ENCODE measurements around the gene TRAF2. TPM values are rescaled to one million over a fixed set of nuclear protein-coding genes. Genes with fewer than 3 reads are reported as not detected.

The TRAF2 gene
- total and polyA plus RNA-seq, 5 experiments from 2014 or later: 7.9 to 34.4 (median 24.4) TPM

- DNase-seq (peak in 1 of 10 donors; percentile 43), ATAC-seq (no peak)
- peaks cover 3 to 21% (median 9%) of the 10 kb centered on the region in 4 donors for H3K4me1 Mint-ChIP-seq
- no peaks in the 10 kb centered on the region for H3K9me3 Mint-ChIP-seq
- no peak overlapping the region for H3K27ac Mint-ChIP-seq
- no peaks in the 10 kb centered on the region for H3K27me3 Mint-ChIP-seq
- H3K4me3 Mint-ChIP-seq: no peak overlapping the region
- POLR2A ChIA-PET: no interaction called here
- peaks cover 0 to 23% (median 2%) of the 10 kb centered on the region in 3 donors for H3K36me3 Mint-ChIP-seq
Observed at GRCh38 chr9:136939996-136940525, 53.7 kb downstream of the TRAF2 start.

- H3K9me3 Mint-ChIP-seq: no peaks in the 10 kb centered on the region
- DNase-seq (peak in 1 of 10 donors; percentile 59), ATAC-seq (no peak)
- H3K36me3 Mint-ChIP-seq: peaks cover 0 to 23% (median 2%) of the 10 kb centered on the region in 3 donors
- H3K4me3 Mint-ChIP-seq: no peak overlapping the region
- peaks cover 3 to 21% (median 9%) of the 10 kb centered on the region in 4 donors for H3K4me1 Mint-ChIP-seq
- H3K27me3 Mint-ChIP-seq: no peaks in the 10 kb centered on the region
- POLR2A ChIA-PET: no interaction called here
- no peak overlapping the region for H3K27ac Mint-ChIP-seq
Observed at GRCh38 chr9:136940526-136941230, 54.4 kb downstream of the TRAF2 start.

GRCh38 chr9:136941231-136942111 is 55.2 kb downstream of the TRAF2 start:
- peak overlapping the region in 1 of 10 donors; percentile 34 for H3K27ac Mint-ChIP-seq
- H3K36me3 Mint-ChIP-seq: peaks cover 0 to 23% (median 2%) of the 10 kb centered on the region in 3 donors
- H3K27me3 Mint-ChIP-seq: no peaks in the 10 kb centered on the region
- peak overlapping the region in 3 of 10 donors; percentile 24 to 29 (median 29) for H3K4me3 Mint-ChIP-seq
- H3K9me3 Mint-ChIP-seq: no peaks in the 10 kb centered on the region
- H3K4me1 Mint-ChIP-seq: peaks cover 3 to 20% (median 9%) of the 10 kb centered on the region in 4 donors
- DNase-seq (peak in 1 of 10 donors; percentile 63), ATAC-seq (no peak)
- POLR2A ChIA-PET: no interaction called here

- ATAC-seq (no peak), DNase-seq (peak in 1 of 10 donors; percentile 60)
- Mint-ChIP-seq H3K27me3 (no peaks in the 10 kb centered on the region), H3K4me1 (peaks cover 5 to 20% (median 9%) of the 10 kb centered on the region in 4 donors), H3K9me3 (no peaks in the 10 kb centered on the region), H3K36me3 (peaks cover 0 to 23% (median 2%) of the 10 kb centered on the region in 3 donors), H3K27ac (no peak overlapping the region), H3K4me3 (peak overlapping the region in 8 of 10 donors; percentile 39 to 74 (median 58))
- POLR2A ChIA-PET: interaction anchor here (2.1 to 9.5 kb wide), 2 partner anchors 52 to 141 kb away, joined by 7 to 113 read pairs; partner anchors contain the start of genes CLIC3 and PAXX
Observed at GRCh38 chr9:136942112-136942880, 56.0 kb downstream of the TRAF2 start.

GRCh38 chr9:136942881-136943230 is 56.5 kb downstream of the TRAF2 start:
- ATAC-seq (no peak), DNase-seq (no peak)
- POLR2A ChIA-PET: interaction anchor here (1.2 to 9.5 kb wide), 4 partner anchors 52 to 298 kb away, joined by 3 to 113 read pairs (median 6); partner anchors contain the start of genes CLIC3, PAXX and TMEM141
- no peaks in the 10 kb centered on the region for H3K27me3 Mint-ChIP-seq
- H3K27ac Mint-ChIP-seq: no peak overlapping the region
- peaks cover 0 to 23% (median 2%) of the 10 kb centered on the region in 3 donors for H3K36me3 Mint-ChIP-seq
- no peaks in the 10 kb centered on the region for H3K9me3 Mint-ChIP-seq
- H3K4me1 Mint-ChIP-seq: peaks cover 5 to 20% (median 9%) of the 10 kb centered on the region in 4 donors
- peak overlapping the region in 6 of 10 donors; percentile 26 to 76 (median 55) for H3K4me3 Mint-ChIP-seq

GRCh38 chr9:136943291-136944211 is 57.2 kb downstream of the TRAF2 start:
- Mint-ChIP-seq H3K36me3 (peaks cover 0 to 20% (median 2%) of the 10 kb centered on the region in 3 donors), H3K9me3 (no peaks in the 10 kb centered on the region), H3K27me3 (no peaks in the 10 kb centered on the region), H3K4me1 (peaks cover 5 to 25% (median 11%) of the 10 kb centered on the region in 4 donors), H3K27ac (peak overlapping the region in 9 of 10 donors; percentile 22 to 87 (median 75)), H3K4me3 (peak overlapping the region; percentile 72 to 89 (median 81))
- POLR2A ChIA-PET: interaction anchor here (0.7 to 9.5 kb wide), 14 partner anchors 51 to 405 kb away, joined by 3 to 113 read pairs (median 3); partner anchors contain the start of genes CLIC3, EDF1, PAXX and RABL6
- ATAC-seq (peak in 1 of 2 donors; percentile 20), DNase-seq (peak in 3 of 10 donors; percentile 20 to 64 (median 32))

GRCh38 chr9:136944212-136944518 is 57.8 kb downstream of the TRAF2 start:
- peaks cover 5 to 29% (median 14%) of the 10 kb centered on the region in 4 donors for H3K4me1 Mint-ChIP-seq
- ATAC-seq (peak; percentile 35 to 58), DNase-seq (no peak)
- peak overlapping the region in 1 of 10 donors; percentile 22 for H3K27ac Mint-ChIP-seq
- H3K9me3 Mint-ChIP-seq: no peaks in the 10 kb centered on the region
- peak overlapping the region in 6 of 10 donors; percentile 72 to 89 (median 81) for H3K4me3 Mint-ChIP-seq
- H3K36me3 Mint-ChIP-seq: peaks cover 0 to 19% (median 0%) of the 10 kb centered on the region in 3 donors
- POLR2A ChIA-PET: interaction anchor here (0.7 to 9.5 kb wide), 15 partner anchors 51 to 405 kb away, joined by 3 to 113 read pairs (median 3); partner anchors contain the start of genes CLIC3, EDF1, PAXX and RABL6
- no peaks in the 10 kb centered on the region for H3K27me3 Mint-ChIP-seq

GRCh38 chr9:136944519-136945332 is 58.4 kb downstream of the TRAF2 start, which contains the start of the genes C8G and FBXW5:
C8G (plus strand) TSS chr9:136945243; CDS start chr9:136945321, 78 bp downstream.
FBXW5 (minus strand) TSS chr9:136944738; CDS start chr9:136944083, 655 bp downstream.
- POLR2A ChIA-PET: interaction anchor here (0.7 to 9.5 kb wide), 20 partner anchors 15 to 406 kb away, joined by 3 to 113 read pairs (median 4); partner anchors contain the start of genes ABCA2, CLIC3, EDF1 and PAXX
- ATAC-seq (peak; percentile 77 to 87), DNase-seq (peak; percentile 88 to 96 (median 94))
- peak within 1 kb of the TSS in 9 of 10 donors; percentile 74 to 95 (median 77) for H3K27ac Mint-ChIP-seq
- H3K4me3 Mint-ChIP-seq: peak within 1 kb of the TSS; percentile 72 to 92 (median 82)
- H3K27me3 Mint-ChIP-seq: no peaks in the 10 kb centered on the region
- no peaks in the 10 kb centered on the region for H3K9me3 Mint-ChIP-seq
- peaks cover 5 to 32% (median 14%) of the 10 kb centered on the region in 4 donors for H3K4me1 Mint-ChIP-seq
- peaks cover 0 to 14% (median 0%) of the 10 kb centered on the region in 3 donors for H3K36me3 Mint-ChIP-seq

GRCh38 chr9:136945333-136946227 is 59.3 kb downstream of the TRAF2 start:
- no peak overlapping the region for H3K4me3 Mint-ChIP-seq
- ATAC-seq: no peak
- H3K27ac Mint-ChIP-seq: peak overlapping the region in 3 of 10 donors; percentile 25 to 85 (median 48)
- H3K9me3 Mint-ChIP-seq: no peaks in the 10 kb centered on the region
- H3K4me1 Mint-ChIP-seq: peaks cover 7 to 36% (median 21%) of the 10 kb centered on the region in 4 donors
- no peaks in the 10 kb centered on the region for H3K27me3 Mint-ChIP-seq
- DNase-seq: peak in 1 of 10 donors; percentile 63
- peaks cover 0 to 13% (median 0%) of the 10 kb centered on the region in 3 donors for H3K36me3 Mint-ChIP-seq
- POLR2A ChIA-PET: interaction anchor here (0.8 to 9.5 kb wide), 10 partner anchors 14 to 407 kb away, joined by 3 to 113 read pairs (median 4); partner anchors contain the start of genes ABCA2, AJM1, CLIC3 and PAXX
